A375 (cell line): ENCODE results near the gene FTCD. TPM values are rescaled to one million over a fixed set of nuclear protein-coding genes. Genes with fewer than 3 reads are reported as not detected.

Source experiments
- total RNA-seq: library from RNA; depleted of rRNA; stranded (reverse); fragments of >200 nt; shearing (Covaris generic); gene quantifications from 2 replicates; pipeline ENCODE4 v1.2.3, GENCODE V29; 2014; rRNA removed

FTCD gene
- 0.05 TPM in 1 of 2 replicates, not detected in the other for total RNA-seq

GRCh38 chr21:46155514-46156377, at the start of gene FTCD:
FTCD (minus strand) TSS chr21:46155579; CDS start chr21:46155523, 56 bp downstream.

GRCh38 chr21:46183910-46184624, 28.7 kb upstream of the FTCD start, which contains the start of gene SPATC1L:
SPATC1L (minus strand) TSS chr21:46184459; CDS start chr21:46182816, 1,643 bp downstream.

GRCh38 chr21:46097336-46098293, 57.8 kb downstream of the FTCD start, which contains the start of gene COL6A2:
COL6A2 (plus strand) TSS chr21:46098112.

Other genes with a start within 250 kb of the FTCD start
- gene COL6A1, start 173.8 kb downstream of the FTCD start, total RNA-seq = 93.3 and 98.2 TPM in 2 replicates
- gene COL6A2, start 57.5 kb downstream of the FTCD start, total RNA-seq = 74.4 and 78.3 TPM in 2 replicates
- gene SPATC1L, start 28.9 kb upstream of the FTCD start, total RNA-seq = 6.9 and 9.7 TPM in 2 replicates
- 24.1 and 30.7 TPM in 2 replicates for gene LSS, start 73.2 kb upstream of the FTCD start, total RNA-seq
- gene MCM3AP, start 130.0 kb upstream of the FTCD start, total RNA-seq = 57.9 and 60.6 TPM in 2 replicates
- 14.0 and 20.2 TPM in 2 replicates for gene YBEY, start 130.8 kb upstream of the FTCD start, total RNA-seq
- gene C21orf58, start 168.3 kb upstream of the FTCD start, total RNA-seq = 14.3 and 20.6 TPM in 2 replicates
- gene PCNT, start 168.6 kb upstream of the FTCD start, total RNA-seq = 20.9 and 43.9 TPM in 2 replicates